ENCODE results near the gene STK39.

STK39 gene

GRCh38 chr2:168244318-168244717, 3.1 kb downstream of the STK39 start:
- Histone ChIP-seq H3K27ac (ENCODE audit: low read length, poor library complexity, severe bottlenecking) (no peak overlapping the region), H4K8ac (ENCODE audit: low read length) (no peak overlapping the region), H3K4me1 (ENCODE audit: control insufficient read depth, insufficient read depth, low read depth, low read length) (peaks cover 8% of the 10 kb centered on the region), H2AK5ac (ENCODE audit: low read length, severe bottlenecking) (no peak overlapping the region), H3K4me3 (ENCODE audit: insufficient read depth in 1 of 2, low read depth in 1 of 2, low read length in 2 of 2) (no peak overlapping the region), H2BK12ac (ENCODE audit: low read length in 2 of 2) (no peak overlapping the region), H3K4ac (ENCODE audit: low read depth in 1 of 2, low read length in 2 of 2) (peak overlapping the region in 1 of 2 experiments; percentile 44), H4K91ac (ENCODE audit: low read length) (no peak overlapping the region), H2BK5ac (ENCODE audit: low read depth, low read length, poor library complexity, severe bottlenecking) (no peak overlapping the region), H3K18ac (ENCODE audit: low read depth in 1 of 2, low read length in 2 of 2) (no peak overlapping the region), H2BK120ac (ENCODE audit: low read depth, low read length) (no peak overlapping the region), H3K9ac (ENCODE audit: low read length) (no peak overlapping the region), H2BK15ac (ENCODE audit: low read depth, poor library complexity, severe bottlenecking) (no peak overlapping the region), H3K36me3 (ENCODE audit: control insufficient read depth in 1 of 2, insufficient read depth in 2 of 2, low read depth in 1 of 2, low read length in 2 of 2) (no peaks in the 10 kb centered on the region), H3K27me3 (ENCODE audit: control insufficient read depth in 1 of 2, insufficient read depth in 1 of 2, low read length in 2 of 2) (no peaks in the 10 kb centered on the region), H3K79me1 (replicated peaks; ENCODE audit: low read length, poor library complexity, severe bottlenecking) (peaks cover 11% of the 10 kb centered on the region), H2AFZ (ENCODE audit: low read depth, low read length) (no peak overlapping the region), H3K9me3 (ENCODE audit: control insufficient read depth, low read length) (no peaks in the 10 kb centered on the region), H3K4me2 (ENCODE audit: low read length, poor library complexity, severe bottlenecking) (peak overlapping the region; percentile 4), H3K23ac (ENCODE audit: low read length in 2 of 2) (no peak overlapping the region), H3K14ac (ENCODE audit: low read length in 2 of 2) (no peak overlapping the region)
- peak; percentile 8 for DNase-seq
- 89% methylated on average over 7 of the region's 8 CpGs for WGBS

- no peaks in the 10 kb centered on the region for H3K36me3 ChIP-seq (ENCODE audit: control insufficient read depth in 1 of 2, insufficient read depth in 2 of 2, low read depth in 1 of 2, low read length in 2 of 2)
- WGBS, result 93% methylated on average over 5 of the region's 5 CpGs
- H3K4ac ChIP-seq (ENCODE audit: low read depth in 1 of 2, low read length in 2 of 2), result no peak overlapping the region
- no peak overlapping the region for H4K8ac ChIP-seq (ENCODE audit: low read length)
- peaks cover 8% of the 10 kb centered on the region for H3K4me1 ChIP-seq (ENCODE audit: control insufficient read depth, insufficient read depth, low read depth, low read length)
- no peak overlapping the region for H2BK12ac ChIP-seq (ENCODE audit: low read length in 2 of 2)
- no peak overlapping the region for H2BK120ac ChIP-seq (ENCODE audit: low read depth, low read length)
- H2AFZ ChIP-seq (ENCODE audit: low read depth, low read length), result no peak overlapping the region
- H3K27me3 ChIP-seq (ENCODE audit: control insufficient read depth in 1 of 2, insufficient read depth in 1 of 2, low read length in 2 of 2), result no peaks in the 10 kb centered on the region
- H3K27ac ChIP-seq (ENCODE audit: low read length, poor library complexity, severe bottlenecking), result no peak overlapping the region
- H2AK5ac ChIP-seq (ENCODE audit: low read length, severe bottlenecking), result no peak overlapping the region
- H3K18ac ChIP-seq (ENCODE audit: low read depth in 1 of 2, low read length in 2 of 2), result no peak overlapping the region
- H3K14ac ChIP-seq (ENCODE audit: low read length in 2 of 2), result no peak overlapping the region
- H3K9me3 ChIP-seq (ENCODE audit: control insufficient read depth, low read length), result no peaks in the 10 kb centered on the region
- H3K79me1 ChIP-seq (replicated peaks; ENCODE audit: low read length, poor library complexity, severe bottlenecking), result peaks cover 14% of the 10 kb centered on the region
- H3K23ac ChIP-seq (ENCODE audit: low read length in 2 of 2), result no peak overlapping the region
- H3K4me2 ChIP-seq (ENCODE audit: low read length, poor library complexity, severe bottlenecking), result no peak overlapping the region
- H2BK15ac ChIP-seq (ENCODE audit: low read depth, poor library complexity, severe bottlenecking), result no peak overlapping the region
- no peak overlapping the region for H2BK5ac ChIP-seq (ENCODE audit: low read depth, low read length, poor library complexity, severe bottlenecking)
- DNase-seq, result no peak
- H3K4me3 ChIP-seq (ENCODE audit: insufficient read depth in 1 of 2, low read depth in 1 of 2, low read length in 2 of 2), result no peak overlapping the region
- no peak overlapping the region for H3K9ac ChIP-seq (ENCODE audit: low read length)
- no peak overlapping the region for H4K91ac ChIP-seq (ENCODE audit: low read length)
Measured at GRCh38 chr2:168243061-168243460, 4.3 kb downstream of the STK39 start.

DNA sequence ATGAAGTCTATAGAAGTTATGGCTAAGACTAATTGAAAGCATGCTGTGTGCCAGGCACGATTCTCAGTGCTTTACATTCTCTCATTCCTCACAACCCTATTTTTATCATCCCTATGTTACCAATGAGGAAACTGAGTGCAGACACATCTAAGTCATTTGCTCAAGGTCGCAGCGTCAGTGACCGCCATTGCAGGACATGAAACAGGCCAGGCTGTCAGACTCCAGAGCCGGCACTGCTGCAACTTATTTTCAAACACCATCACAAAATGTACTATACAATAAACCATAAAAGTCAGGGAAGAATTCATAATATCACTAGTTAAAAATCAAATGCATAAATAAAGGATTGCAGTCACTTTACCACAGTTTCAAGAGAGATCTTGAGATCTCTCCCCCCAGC, 5.6 kb downstream of the STK39 start:
- H3K36me3 ChIP-seq (ENCODE audit: control insufficient read depth in 1 of 2, insufficient read depth in 2 of 2, low read depth in 1 of 2, low read length in 2 of 2), result no peaks in the 10 kb centered on the region
- no peak overlapping the region for H2AFZ ChIP-seq (ENCODE audit: low read depth, low read length)
- H3K23ac ChIP-seq (ENCODE audit: low read length in 2 of 2), result no peak overlapping the region
- H3K18ac ChIP-seq (ENCODE audit: low read depth in 1 of 2, low read length in 2 of 2), result no peak overlapping the region
- H3K14ac ChIP-seq (ENCODE audit: low read length in 2 of 2), result no peak overlapping the region
- no peak overlapping the region for H3K4ac ChIP-seq (ENCODE audit: low read depth in 1 of 2, low read length in 2 of 2)
- H3K9ac ChIP-seq (ENCODE audit: low read length), result no peak overlapping the region
- peaks cover 17% of the 10 kb centered on the region for H3K79me1 ChIP-seq (replicated peaks; ENCODE audit: low read length, poor library complexity, severe bottlenecking)
- no peak overlapping the region for H3K27ac ChIP-seq (ENCODE audit: low read length, poor library complexity, severe bottlenecking)
- H3K9me3 ChIP-seq (ENCODE audit: control insufficient read depth, low read length), result no peaks in the 10 kb centered on the region
- no peak overlapping the region for H3K4me2 ChIP-seq (ENCODE audit: low read length, poor library complexity, severe bottlenecking)
- H2BK120ac ChIP-seq (ENCODE audit: low read depth, low read length), result no peak overlapping the region
- no peak overlapping the region for H3K4me3 ChIP-seq (ENCODE audit: insufficient read depth in 1 of 2, low read depth in 1 of 2, low read length in 2 of 2)
- H2BK5ac ChIP-seq (ENCODE audit: low read depth, low read length, poor library complexity, severe bottlenecking), result no peak overlapping the region
- no peak overlapping the region for H4K8ac ChIP-seq (ENCODE audit: low read length)
- peak; percentile 26 for DNase-seq
- 64% methylated on average over 4 of the region's 5 CpGs for WGBS
- H3K27me3 ChIP-seq (ENCODE audit: control insufficient read depth in 1 of 2, insufficient read depth in 1 of 2, low read length in 2 of 2), result no peaks in the 10 kb centered on the region
- no peak overlapping the region for H2BK15ac ChIP-seq (ENCODE audit: low read depth, poor library complexity, severe bottlenecking)
- H2BK12ac ChIP-seq (ENCODE audit: low read length in 2 of 2), result no peak overlapping the region
- H4K91ac ChIP-seq (ENCODE audit: low read length), result no peak overlapping the region
- no peak overlapping the region for H2AK5ac ChIP-seq (ENCODE audit: low read length, severe bottlenecking)
- H3K4me1 ChIP-seq (ENCODE audit: control insufficient read depth, insufficient read depth, low read depth, low read length), result peaks cover 8% of the 10 kb centered on the region

DNA sequence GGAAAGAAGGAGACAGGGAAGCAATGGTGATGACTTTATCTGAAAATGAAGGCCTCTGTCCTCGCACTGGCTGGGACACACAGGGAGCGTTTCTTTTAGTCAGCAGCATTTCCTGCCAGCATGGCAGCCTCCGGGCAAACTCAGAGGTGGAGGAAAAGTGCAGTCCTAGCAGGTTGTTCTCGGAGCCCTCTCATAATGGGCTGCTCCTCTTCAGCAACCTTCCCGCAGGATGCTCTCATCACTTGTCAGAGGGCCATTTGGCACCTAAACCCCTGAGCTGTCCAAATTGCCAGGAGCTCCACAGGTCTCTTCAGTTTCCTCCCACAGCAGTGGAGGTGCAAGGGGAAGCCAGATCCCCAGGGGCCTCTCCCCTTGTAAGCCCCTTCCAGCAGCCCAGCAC, 6.2 kb downstream of the STK39 start:
- H3K4me2 ChIP-seq (ENCODE audit: low read length, poor library complexity, severe bottlenecking), result no peak overlapping the region
- H3K4ac ChIP-seq (ENCODE audit: low read depth in 1 of 2, low read length in 2 of 2), result no peak overlapping the region
- H4K91ac ChIP-seq (ENCODE audit: low read length), result no peak overlapping the region
- H3K4me3 ChIP-seq (ENCODE audit: insufficient read depth in 1 of 2, low read depth in 1 of 2, low read length in 2 of 2), result no peak overlapping the region
- no peak overlapping the region for H2BK5ac ChIP-seq (ENCODE audit: low read depth, low read length, poor library complexity, severe bottlenecking)
- DNase-seq, result no peak
- no peak overlapping the region for H3K23ac ChIP-seq (ENCODE audit: low read length in 2 of 2)
- H4K8ac ChIP-seq (ENCODE audit: low read length), result no peak overlapping the region
- H3K27me3 ChIP-seq (ENCODE audit: control insufficient read depth in 1 of 2, insufficient read depth in 1 of 2, low read length in 2 of 2), result no peaks in the 10 kb centered on the region
- no peak overlapping the region for H2BK12ac ChIP-seq (ENCODE audit: low read length in 2 of 2)
- no peak overlapping the region for H3K27ac ChIP-seq (ENCODE audit: low read length, poor library complexity, severe bottlenecking)
- H3K79me1 ChIP-seq (replicated peaks; ENCODE audit: low read length, poor library complexity, severe bottlenecking), result peaks cover 17% of the 10 kb centered on the region
- no peak overlapping the region for H2AK5ac ChIP-seq (ENCODE audit: low read length, severe bottlenecking)
- H3K4me1 ChIP-seq (ENCODE audit: control insufficient read depth, insufficient read depth, low read depth, low read length), result peaks cover 8% of the 10 kb centered on the region
- no peaks in the 10 kb centered on the region for H3K9me3 ChIP-seq (ENCODE audit: control insufficient read depth, low read length)
- H3K9ac ChIP-seq (ENCODE audit: low read length), result no peak overlapping the region
- H3K14ac ChIP-seq (ENCODE audit: low read length in 2 of 2), result no peak overlapping the region
- H3K18ac ChIP-seq (ENCODE audit: low read depth in 1 of 2, low read length in 2 of 2), result no peak overlapping the region
- H2BK15ac ChIP-seq (ENCODE audit: low read depth, poor library complexity, severe bottlenecking), result no peak overlapping the region
- no peaks in the 10 kb centered on the region for H3K36me3 ChIP-seq (ENCODE audit: control insufficient read depth in 1 of 2, insufficient read depth in 2 of 2, low read depth in 1 of 2, low read length in 2 of 2)
- no peak overlapping the region for H2AFZ ChIP-seq (ENCODE audit: low read depth, low read length)
- WGBS, result 94% methylated on average over 5 of the region's 5 CpGs
- no peak overlapping the region for H2BK120ac ChIP-seq (ENCODE audit: low read depth, low read length)

Measured in mesenchymal stem cell (in vitro differentiated cells and primary cell).